Measurements from ENCODE around the gene MRPL50.

MRPL50 gene

DNA sequence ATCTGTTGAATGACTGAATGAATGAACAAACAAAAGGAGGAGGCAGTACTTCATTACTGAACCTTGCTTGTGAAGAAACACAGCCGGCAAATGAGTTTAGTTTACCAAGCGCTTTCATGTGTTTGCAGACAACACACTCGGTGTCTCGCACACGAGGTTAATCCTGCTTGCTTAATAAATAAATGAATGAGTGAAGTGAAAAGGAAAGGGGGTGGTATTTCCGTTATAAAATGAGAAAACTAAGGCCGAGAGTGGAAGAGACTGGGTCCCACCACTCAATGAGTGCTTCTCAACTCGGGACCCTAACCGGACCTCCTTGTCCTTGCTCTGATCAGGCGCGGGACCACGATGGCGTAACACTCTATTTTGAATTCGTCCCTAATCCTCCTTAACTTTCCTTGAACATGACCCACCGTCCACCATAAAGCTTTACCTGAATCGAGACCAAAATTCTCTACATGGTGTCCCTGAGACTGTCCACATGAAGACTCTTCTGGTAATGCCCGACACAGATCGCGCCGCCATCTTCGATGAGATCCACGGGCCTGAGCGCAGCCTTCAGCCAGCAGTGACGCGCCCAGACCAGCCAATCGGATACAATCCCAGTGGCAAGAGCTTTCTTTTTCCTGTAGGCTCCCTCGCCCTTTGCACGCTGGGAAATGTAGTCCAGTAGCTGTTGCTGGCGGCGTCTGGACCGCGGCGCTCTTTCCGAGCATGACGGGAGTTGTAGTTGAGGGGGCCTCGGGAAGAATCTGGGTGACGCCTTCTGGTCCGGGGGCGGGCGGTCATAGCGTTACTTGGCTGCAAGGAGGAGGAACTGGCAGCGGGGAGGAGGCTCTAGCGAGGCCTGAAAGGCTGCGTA is at the start of gene MRPL50, which contains the start of gene ZNF189:
TSS of gene MRPL50 (minus strand) at position 551 of the 862 bp plus-strand sequence. CDS start at position 525, 26 bp downstream.
TSS of gene ZNF189 (plus strand) at position 784 of the 862 bp plus-strand sequence. CDS start 306 bp downstream, outside the sequence.
- peak; percentile 93 for DNase-seq (ENCODE audit: low read depth)

GRCh38 chr9:101446732-101447131 is 48.3 kb upstream of the MRPL50 start:
- DNase-seq (ENCODE audit: low read depth) = no peak

GRCh38 chr9:101445353-101446029 is 47.1 kb upstream of the MRPL50 start:
- no peak for DNase-seq (ENCODE audit: low read depth)

DNA sequence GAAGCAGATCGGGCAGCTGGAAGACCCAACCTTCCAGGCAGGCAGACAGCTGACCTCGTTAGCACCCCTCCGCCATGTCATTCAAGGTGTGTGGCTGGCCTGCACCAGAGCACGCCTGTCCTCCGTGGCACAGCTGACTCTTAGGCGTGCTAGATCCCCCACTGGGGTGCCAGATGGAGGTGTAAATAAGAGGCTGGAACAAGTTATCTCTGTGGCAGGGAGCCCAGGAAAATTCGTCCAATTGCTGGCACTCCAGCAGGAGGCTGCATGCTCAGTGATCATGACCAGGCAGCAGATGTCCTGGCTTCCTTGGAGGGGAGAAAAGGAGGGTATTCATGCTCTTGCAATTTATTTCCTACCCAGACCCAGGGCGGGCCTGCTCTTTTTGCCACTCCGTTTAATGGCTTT is 45.0 kb upstream of the MRPL50 start:
- no peak for DNase-seq (ENCODE audit: low read depth)

- DNase-seq (ENCODE audit: low read depth) = no peak
Observed at GRCh38 chr9:101442736-101443135, 44.3 kb upstream of the MRPL50 start.

GRCh38 chr9:101442318-101442717 is 43.9 kb upstream of the MRPL50 start:
- DNase-seq (ENCODE audit: low read depth) = no peak

- no peak for DNase-seq (ENCODE audit: low read depth)
Observed at GRCh38 chr9:101440714-101441230, 42.4 kb upstream of the MRPL50 start.

DNA sequence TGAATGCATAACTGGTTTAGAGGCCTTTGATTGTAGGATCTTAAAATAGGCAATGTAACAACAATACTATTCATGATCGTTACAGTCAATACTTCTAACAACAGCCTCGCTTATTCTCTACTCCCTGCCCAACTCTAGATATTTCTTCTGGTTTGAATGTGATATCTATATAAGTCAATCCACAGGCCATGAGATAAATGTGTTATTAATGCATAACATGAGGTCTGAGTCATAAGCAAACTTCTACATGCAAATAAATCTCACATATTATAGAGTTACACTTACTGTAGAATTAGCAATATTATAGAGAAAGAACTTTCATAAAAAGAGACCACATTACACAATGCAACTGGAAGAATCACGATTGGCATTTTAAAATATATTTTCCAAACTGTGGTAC is 40.1 kb upstream of the MRPL50 start:
- DNase-seq (ENCODE audit: low read depth) = no peak

DNA sequence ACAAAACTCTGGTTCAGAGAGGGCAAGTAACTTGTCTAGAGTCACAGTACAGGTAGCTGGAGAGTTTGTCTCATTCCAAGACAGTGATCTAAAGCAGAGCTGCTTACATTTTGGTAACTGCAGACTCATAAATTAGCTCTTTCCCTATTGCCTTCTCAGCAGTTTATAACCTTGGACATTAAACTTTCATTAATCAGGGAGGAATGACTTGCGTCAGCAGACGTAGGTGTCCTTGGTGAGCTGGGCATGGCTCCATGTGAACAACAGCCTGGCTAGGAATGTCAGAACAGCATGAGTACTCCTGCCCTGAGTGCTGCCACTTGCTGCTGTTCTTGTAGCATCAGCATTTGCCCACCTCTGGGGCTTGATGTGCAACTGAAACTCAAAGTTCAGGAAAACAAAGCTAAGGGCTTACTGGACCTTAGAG is 39.4 kb upstream of the MRPL50 start:
- no peak for DNase-seq (ENCODE audit: low read depth)

DNA sequence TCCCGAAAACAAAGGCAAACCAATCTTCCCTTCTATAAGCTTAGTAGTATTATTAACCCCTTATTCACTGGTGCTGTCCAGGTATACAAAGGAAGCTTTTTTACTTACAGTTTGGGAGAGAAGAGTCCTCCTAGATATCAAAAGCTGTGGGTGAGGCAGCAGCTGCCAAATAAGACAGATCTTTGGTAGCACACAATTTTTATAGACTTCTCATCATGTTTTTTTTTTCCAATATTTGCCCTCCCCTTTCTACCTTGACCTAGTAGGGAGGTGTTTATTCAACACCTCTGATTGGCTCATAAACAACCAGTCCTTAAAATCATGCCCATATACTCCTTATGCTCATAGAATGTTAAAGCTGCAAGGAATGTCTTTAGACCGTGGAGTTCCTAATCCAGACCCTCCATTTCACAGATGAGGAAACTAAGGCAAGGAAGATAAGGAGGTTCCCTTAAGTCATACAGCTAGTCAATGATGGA is 37.2 kb upstream of the MRPL50 start, which contains the start of gene ALDOB:
TSS of gene ALDOB (minus strand) at position 174 of the 479 bp plus-strand sequence. CDS start 4,887 bp downstream, outside the sequence.
- no peak for DNase-seq (ENCODE audit: low read depth)

DNA sequence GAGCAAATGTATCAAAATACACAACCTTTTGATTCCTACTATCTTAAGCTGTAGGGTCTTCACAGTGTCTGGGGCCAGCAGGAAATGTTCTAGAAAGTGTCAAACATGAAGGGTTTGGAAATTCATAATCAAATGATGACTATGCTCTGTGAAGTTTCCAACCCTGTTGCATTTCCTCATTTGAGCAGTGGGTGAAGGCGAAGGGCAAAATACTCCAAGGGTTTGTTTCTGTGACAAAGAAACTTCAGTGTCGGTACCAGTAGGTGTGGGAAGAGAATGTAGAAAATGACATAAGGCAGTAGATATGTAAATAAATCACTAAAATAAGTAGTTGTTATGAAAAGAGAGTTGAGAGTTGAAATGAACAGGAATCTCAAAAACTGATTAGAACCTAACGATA is 36.6 kb upstream of the MRPL50 start:
- no peak for DNase-seq (ENCODE audit: low read depth)

GRCh38 chr9:101433229-101433628 is 34.8 kb upstream of the MRPL50 start:
- no peak for DNase-seq (ENCODE audit: low read depth)

- DNase-seq (ENCODE audit: low read depth) = no peak
Observed at GRCh38 chr9:101432740-101433139, 34.3 kb upstream of the MRPL50 start.

DNA sequence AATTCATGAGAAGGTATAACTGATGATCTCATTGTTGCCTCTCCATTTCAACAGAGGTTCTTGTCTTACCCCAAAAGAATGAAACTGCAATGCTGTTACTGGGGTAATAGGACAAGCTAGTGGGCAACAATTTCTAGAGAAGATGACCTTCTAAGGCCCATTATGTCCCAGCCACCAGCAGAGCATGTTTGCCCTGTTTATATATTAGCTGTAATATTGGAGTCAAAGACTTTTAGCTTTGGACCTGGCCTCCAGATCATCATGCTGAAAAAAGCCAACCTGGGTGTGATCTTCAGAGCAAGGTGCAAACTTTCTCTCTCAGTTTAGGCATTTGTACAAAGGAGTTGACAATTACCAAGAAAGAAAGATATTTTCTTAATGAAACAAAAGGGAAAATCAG is 33.8 kb upstream of the MRPL50 start:
- DNase-seq (ENCODE audit: low read depth) = no peak

GRCh38 chr9:101429736-101430135 is 31.3 kb upstream of the MRPL50 start:
- no peak for DNase-seq (ENCODE audit: low read depth)

- DNase-seq (ENCODE audit: low read depth) = no peak
Observed at GRCh38 chr9:101428909-101429308, 30.5 kb upstream of the MRPL50 start.

DNA sequence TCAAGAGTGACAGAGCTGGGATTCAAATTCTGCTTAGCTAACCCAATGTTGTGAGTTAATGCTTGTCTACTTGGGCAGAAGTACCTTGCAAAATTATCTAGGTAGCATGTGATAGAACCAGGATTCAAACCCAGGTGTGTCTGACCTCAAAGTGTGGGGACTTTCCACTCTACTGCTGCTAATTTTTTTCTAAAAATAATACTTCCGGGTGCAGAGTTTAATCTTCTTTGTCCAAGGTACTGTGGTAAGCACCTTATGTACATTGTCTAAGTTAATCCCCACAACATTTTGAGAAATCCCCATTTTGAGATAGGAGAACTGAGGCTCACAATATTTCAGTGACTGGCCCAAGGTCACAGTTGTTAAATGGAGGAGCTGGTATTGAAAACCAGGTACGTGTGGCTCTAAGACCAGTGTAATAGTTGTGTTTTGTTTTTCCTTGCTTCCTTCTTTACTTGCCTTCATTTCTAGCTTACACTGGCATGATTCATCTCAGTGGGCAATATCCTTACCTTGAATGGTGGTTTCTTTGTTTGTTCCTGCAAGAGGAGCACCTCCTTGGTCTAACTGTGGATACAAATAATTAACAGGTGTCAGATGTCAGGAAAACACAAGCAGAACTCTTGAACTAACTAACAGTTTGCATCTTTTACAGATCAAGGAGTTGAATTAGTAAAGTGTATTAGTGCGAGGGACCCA is 29.7 kb upstream of the MRPL50 start:
- DNase-seq (ENCODE audit: low read depth) = no peak

DNA sequence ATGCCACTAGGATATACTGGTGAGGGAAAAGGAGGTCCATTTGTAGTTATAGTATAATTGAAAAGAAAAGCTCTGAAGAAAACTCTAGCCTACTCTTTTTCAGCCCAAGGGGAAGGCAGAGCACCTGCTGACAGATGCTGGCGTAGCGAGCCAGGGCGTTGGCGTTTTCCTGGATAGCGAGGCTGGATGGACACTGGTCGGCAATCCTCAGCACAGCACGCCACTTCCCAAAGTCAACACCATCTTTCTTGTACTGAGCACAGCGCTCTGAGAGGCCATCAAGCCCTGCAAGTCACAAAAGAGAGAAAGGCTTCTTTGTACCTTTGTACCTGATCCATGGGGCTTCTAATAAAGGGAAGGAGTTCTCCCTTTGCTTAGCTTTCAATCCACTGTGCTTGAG is 28.9 kb upstream of the MRPL50 start:
- DNase-seq (ENCODE audit: low read depth) = no peak

DNA sequence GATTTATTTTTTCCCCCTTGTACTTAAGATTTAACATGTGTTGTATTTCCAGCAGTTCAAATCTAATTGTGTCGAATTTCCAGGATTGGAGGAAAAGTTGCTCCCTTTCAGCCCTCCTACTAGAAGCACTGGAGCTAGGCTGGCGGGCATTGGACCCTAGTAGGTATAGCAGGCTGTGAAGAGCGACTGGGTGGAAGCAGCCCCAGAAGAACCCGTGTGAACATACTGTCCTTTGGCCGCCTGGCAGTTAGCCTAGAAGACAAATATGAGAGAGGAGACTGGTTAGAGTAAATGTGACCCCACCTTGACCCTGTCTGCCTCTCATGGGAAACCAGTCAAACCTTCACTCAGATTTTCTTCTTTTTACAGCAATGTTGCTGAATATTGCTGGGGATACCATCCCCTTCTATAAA is 23.2 kb upstream of the MRPL50 start:
- DNase-seq (ENCODE audit: low read depth) = no peak

DNA sequence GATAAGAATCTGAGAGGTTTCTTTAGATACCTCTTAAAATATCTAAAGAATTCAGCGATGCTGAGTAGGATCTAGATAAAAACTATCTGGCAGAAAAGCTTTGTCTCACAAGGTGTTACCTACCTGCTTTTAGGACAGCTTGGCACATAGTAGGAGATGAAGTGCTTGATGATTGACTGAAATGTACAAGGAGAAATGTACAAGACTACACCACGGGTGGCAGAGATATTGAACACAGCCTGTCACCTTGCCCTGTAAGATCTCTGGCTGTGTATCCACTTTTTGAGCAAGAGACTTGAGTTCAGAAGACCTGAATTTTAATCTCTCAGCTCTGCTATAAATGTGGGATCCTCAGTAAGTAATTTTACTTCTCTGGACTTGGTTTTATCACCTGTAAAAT is 21.4 kb upstream of the MRPL50 start:
- DNase-seq (ENCODE audit: low read depth) = no peak

DNA sequence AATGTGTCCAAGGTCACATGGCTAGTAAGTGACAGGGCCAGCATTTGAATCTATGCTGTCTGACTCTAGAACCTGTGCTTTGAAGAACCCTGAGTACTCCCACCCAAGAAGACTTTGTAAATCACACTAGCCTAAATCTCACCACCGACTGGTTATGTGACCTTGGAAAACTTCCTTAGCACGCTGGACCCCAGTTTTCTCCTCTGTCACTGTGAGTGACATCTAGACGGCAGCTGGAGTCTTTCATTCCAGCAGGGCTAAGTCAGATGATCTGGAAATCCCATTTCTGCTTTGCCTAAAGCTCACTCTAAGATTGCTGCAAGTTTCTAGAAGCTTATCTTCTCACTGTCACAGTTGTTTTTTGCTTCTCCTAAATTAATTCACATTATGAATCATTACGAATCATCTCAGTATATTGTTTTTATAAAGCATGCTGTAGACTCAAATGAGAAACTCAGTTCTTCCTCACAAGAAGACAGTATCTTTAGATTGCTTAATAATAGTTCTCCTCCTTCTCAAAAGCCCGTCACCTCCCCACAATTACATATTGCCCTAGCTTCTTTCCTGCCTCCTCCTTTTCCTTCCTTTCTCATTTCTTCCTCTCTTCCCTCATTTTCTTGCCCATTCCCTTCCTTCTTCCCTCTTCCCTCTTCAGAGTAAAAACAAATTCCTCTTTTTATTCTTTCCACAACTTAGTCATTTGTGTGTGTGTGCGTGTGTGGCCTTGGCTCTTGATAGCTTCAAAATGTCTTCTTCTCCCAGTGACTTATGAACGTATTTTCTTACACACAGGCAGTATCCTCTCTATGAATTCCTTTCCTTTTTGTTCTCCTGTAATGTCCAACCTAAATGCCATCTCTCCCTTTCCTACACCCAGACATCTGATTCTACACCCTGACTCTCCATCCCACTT is 20.4 kb upstream of the MRPL50 start:
- DNase-seq (ENCODE audit: low read depth) = no peak
